Esophagus squamous epithelium (tissue), 5 donors: ENCODE results near the gene APOLD1. TPM values are rescaled to one million over a fixed set of nuclear protein-coding genes. Genes with fewer than 3 reads are reported as not detected.

Experiments
- DNase-seq: peaks from one replicate; lab custom pipeline; 2025; lab: John Stamatoyannopoulos, UW
- H3K27ac ChIP-seq, 4 donors: fragments of 200-600 bp; sonication (generic); one replicate each; pipeline ENCODE4 v1.5.1; 2016 to 2019; ENCODE audit warnings: mild to moderate bottlenecking in 1 of 4
- H3K27me3 ChIP-seq, 4 donors: fragments of 200-600 bp; sonication (generic); 1 replicate in 3 of 4; 2 replicates in 1 of 4; pipeline versions ENCODE4 v1.5.1 to v1.6.0; 2017 to 2021; ENCODE audit warnings: antibody characterized with exemption in 1 of 4
- H3K36me3 ChIP-seq, 3 donors: fragments of 200-600 bp; sonication (generic); one replicate each; pipeline ENCODE4 v1.5.1; 2016 to 2019
- H3K4me1 ChIP-seq, 3 donors: fragments of 200-600 bp; sonication (generic); one replicate each; pipeline ENCODE4 v1.5.1; 2017 to 2019
- H3K4me3 ChIP-seq, 4 donors: fragments of 200-600 bp; sonication (generic); 1 replicate in 3 of 4; 2 replicates in 1 of 4; pipeline ENCODE4 v1.5.1; 2016 to 2019; ENCODE audit warnings: mild to moderate bottlenecking in 2 of 4, moderate library complexity in 1 of 4
- H3K9me3 ChIP-seq, 3 donors: fragments of 200-600 bp; sonication (generic); one replicate each; pipeline ENCODE4 v1.5.1; 2016 to 2019
- POLR2A ChIP-seq, 4 donors: fragments of 450-650 bp; IDR thresholded peaks; one replicate each; pipeline ENCODE4 v1.6.1; 2017; ENCODE audit warnings: antibody characterized with exemption in 4 of 4, mild to moderate bottlenecking in 4 of 4, moderate library complexity in 3 of 4
- WGBS, 2 donors: methylation state at CpG; one replicate each; pipeline ENCODE4 v1.1.5; 2018; 5-methylcytosine and 5-hydroxymethylcytosine counted together
- intact Hi-C: fragments of 100-400 bp; cut with DNase I; formaldehyde crosslinking; loops from one replicate; pipeline ENCODE4 v1.15.0; 2022
- total RNA-seq, 4 donors: library from RNA; depleted of rRNA; stranded (reverse); fragments of >200 nt; gene quantifications; one replicate each; pipeline ENCODE4 v1.1.0, GENCODE V29; 2016
- TF ChIP-seq, protein P1 (sequence below), 6 experiments: fragments of 450-650 bp in 4 of 6; fragments of 200-600 bp in 2 of 6; sonication (generic) in 2 of 6; IDR thresholded peaks; one replicate each; pipeline ENCODE4 v1.5.1; 2016 to 2019; ENCODE audit warnings: antibody characterized with exemption in 6 of 6, mild to moderate bottlenecking in 4 of 6, moderate library complexity in 4 of 6
- donor health status: DM: yes; HTN: yes; CAD: no.

Gene APOLD1
- total RNA-seq, 4 donors from 2014 or later, result 2.5 to 14.1 (median 6.8) TPM

DNA sequence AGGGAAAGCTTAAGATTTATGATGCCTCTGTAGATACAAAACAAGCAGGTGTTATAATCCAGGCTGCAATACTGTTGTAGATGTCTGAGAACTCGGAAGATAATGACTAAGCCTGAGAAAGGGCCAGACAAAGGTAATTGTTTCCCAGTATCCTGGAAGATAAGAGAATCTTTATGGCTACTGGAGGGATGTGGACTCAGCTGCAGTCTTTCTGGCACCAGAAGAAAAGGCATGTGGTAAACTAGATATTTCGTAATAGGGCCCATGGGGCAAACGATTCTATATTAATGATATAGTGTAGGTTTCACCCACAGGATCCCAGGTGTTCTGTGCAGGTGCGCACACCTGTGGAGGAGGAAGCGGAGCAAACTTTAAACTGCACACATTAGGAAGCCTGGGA, 9.2 kb upstream of the APOLD1 start:
- H3K9me3 ChIP-seq, result no peaks in the 10 kb centered on the region
- H3K36me3 ChIP-seq, result no peaks in the 10 kb centered on the region
- no peaks in the 10 kb centered on the region for H3K27me3 ChIP-seq
- H3K27ac ChIP-seq, result no peak overlapping the region
- H3K4me3 ChIP-seq, result no peak overlapping the region
- intact Hi-C loops, result no loop called here
- DNase-seq, result no peak
- no peak for TF ChIP-seq POLR2A (IDR thresholded peaks at IDR 0.05)
- TF ChIP-seq, protein P1, sequence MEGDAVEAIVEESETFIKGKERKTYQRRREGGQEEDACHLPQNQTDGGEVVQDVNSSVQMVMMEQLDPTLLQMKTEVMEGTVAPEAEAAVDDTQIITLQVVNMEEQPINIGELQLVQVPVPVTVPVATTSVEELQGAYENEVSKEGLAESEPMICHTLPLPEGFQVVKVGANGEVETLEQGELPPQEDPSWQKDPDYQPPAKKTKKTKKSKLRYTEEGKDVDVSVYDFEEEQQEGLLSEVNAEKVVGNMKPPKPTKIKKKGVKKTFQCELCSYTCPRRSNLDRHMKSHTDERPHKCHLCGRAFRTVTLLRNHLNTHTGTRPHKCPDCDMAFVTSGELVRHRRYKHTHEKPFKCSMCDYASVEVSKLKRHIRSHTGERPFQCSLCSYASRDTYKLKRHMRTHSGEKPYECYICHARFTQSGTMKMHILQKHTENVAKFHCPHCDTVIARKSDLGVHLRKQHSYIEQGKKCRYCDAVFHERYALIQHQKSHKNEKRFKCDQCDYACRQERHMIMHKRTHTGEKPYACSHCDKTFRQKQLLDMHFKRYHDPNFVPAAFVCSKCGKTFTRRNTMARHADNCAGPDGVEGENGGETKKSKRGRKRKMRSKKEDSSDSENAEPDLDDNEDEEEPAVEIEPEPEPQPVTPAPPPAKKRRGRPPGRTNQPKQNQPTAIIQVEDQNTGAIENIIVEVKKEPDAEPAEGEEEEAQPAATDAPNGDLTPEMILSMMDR (IDR thresholded peaks at IDR 0.05), result no peak
- H3K4me1 ChIP-seq, result peaks cover 0 to 16% (median 5%) of the 10 kb centered on the region in 3 donors
- 30 to 37% methylated on average over 5 of the region's 5 CpGs for WGBS, 2 donors

DNA sequence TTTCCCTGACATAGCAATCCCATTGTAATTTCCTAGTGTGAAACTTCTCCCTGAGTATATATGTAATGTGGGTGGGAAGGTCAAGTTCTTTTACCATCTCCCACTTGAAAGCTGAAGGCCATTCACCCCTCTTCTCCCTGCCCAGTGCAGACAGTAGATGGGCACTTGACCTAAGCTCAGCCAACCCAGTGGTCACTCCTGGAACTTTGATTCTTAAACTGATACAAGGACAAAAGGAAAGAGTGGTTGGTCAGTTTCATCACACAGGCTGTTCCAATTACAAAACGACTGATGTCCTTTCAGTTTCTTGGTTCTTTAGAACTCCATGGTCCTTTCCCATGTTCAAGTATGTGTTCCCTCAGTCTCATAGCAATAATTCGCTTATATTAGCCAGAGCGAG, 8.4 kb upstream of the APOLD1 start:
- TF ChIP-seq, protein P1 (IDR thresholded peaks at IDR 0.05), result no peak
- TF ChIP-seq POLR2A (IDR thresholded peaks at IDR 0.05), result no peak
- intact Hi-C loops, result no loop called here
- Histone ChIP-seq H3K36me3 (no peaks in the 10 kb centered on the region), H3K9me3 (no peaks in the 10 kb centered on the region), H3K4me1 (peaks cover 0 to 16% (median 5%) of the 10 kb centered on the region in 3 donors), H3K27ac (no peak overlapping the region), H3K4me3 (no peak overlapping the region), H3K27me3 (no peaks in the 10 kb centered on the region)
- no peak for DNase-seq
- 87 to 88% methylated on average over 3 of the region's 3 CpGs for WGBS, 2 donors

DNA sequence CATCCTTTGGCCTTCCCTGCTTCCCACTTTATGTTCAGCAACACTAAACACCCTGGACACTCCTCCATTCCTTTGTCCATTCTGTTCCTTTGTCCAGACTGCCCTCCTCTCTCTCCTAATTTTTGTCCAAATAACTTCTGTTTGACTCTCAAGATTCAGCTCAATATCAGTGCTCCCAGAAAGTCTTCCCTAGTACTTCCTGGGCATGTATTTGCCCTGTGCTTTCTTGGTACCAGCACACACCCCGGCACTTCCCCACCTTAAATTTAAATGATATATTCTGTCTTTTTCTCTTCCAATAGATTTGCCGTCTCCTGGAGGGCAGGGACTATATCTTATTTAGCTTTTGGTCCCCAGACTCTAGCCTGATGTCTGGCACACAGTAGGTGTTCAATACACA, 6.5 kb upstream of the APOLD1 start:
- intact Hi-C loops, result no loop called here
- H3K27me3 ChIP-seq, result no peaks in the 10 kb centered on the region
- TF ChIP-seq, protein P1 (IDR thresholded peaks at IDR 0.05), result no peak
- no peak for TF ChIP-seq POLR2A (IDR thresholded peaks at IDR 0.05)
- no peak overlapping the region for H3K27ac ChIP-seq
- no peaks in the 10 kb centered on the region for H3K36me3 ChIP-seq
- WGBS, 2 donors, result 91% methylated on average over 2 of the region's 2 CpGs
- no peak overlapping the region for H3K4me3 ChIP-seq
- DNase-seq, result no peak
- H3K9me3 ChIP-seq, result no peaks in the 10 kb centered on the region
- peaks cover 0 to 16% (median 5%) of the 10 kb centered on the region in 3 donors for H3K4me1 ChIP-seq

DNA sequence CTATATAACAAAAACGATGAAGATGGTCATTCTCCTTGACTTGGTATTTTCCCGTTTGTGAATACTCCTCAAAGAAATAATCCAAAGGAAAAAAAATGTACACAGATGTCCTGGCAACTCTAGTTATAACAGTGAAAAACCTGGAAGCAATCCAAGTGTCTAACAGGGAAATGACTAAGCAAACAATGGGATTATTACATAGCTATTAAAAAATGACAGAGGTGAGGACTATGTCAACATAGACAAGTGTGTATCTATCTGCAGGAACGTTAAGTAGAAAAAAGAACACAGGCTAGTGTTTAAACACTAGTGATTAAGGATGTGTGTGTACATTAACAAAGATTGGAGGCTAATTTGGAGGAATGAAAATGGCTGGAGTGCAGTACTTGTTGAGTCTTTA, 5.9 kb upstream of the APOLD1 start:
- H3K9me3 ChIP-seq, result no peaks in the 10 kb centered on the region
- DNase-seq, result no peak
- H3K27ac ChIP-seq, result no peak overlapping the region
- H3K4me1 ChIP-seq, result peaks cover 0 to 16% (median 5%) of the 10 kb centered on the region in 3 donors
- no peaks in the 10 kb centered on the region for H3K36me3 ChIP-seq
- intact Hi-C loops, result no loop called here
- 9 to 12% methylated on average over 3 of the region's 3 CpGs for WGBS, 2 donors
- H3K4me3 ChIP-seq, result no peak overlapping the region
- H3K27me3 ChIP-seq, result no peaks in the 10 kb centered on the region
- TF ChIP-seq, protein P1 (IDR thresholded peaks at IDR 0.05), result no peak
- TF ChIP-seq POLR2A (IDR thresholded peaks at IDR 0.05), result no peak

DNA sequence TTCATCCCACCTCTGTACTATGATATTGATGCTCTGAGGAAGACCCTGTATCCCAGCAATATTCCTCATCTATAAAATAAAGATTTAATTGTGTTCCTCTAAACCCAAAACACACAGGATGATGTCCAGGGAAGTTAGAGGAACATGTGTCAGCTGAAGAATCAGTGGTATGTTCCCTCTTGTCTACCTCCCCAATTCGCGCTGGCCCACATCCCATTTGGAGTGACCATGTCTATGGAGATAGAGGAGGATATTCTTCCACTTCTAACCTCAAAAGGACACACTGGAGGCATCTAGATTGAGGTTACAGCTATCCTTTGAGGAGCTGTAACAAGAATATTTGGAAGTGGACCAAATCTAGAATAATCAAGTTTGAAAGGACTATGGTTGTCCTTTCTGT, 1.3 kb upstream of the APOLD1 start:
- no peak overlapping the region for H3K4me3 ChIP-seq
- no peak for DNase-seq
- peak overlapping the region in 3 of 4 donors; percentile 72 to 96 (median 91) for H3K27ac ChIP-seq

More for the DNA sequence above, 1.3 kb upstream of the APOLD1 start:
- TF ChIP-seq, protein P1 (IDR thresholded peaks at IDR 0.05), result no peak
- TF ChIP-seq POLR2A (IDR thresholded peaks at IDR 0.05), result no peak
- Histone ChIP-seq H3K9me3 (no peaks in the 10 kb centered on the region), H3K36me3 (no peaks in the 10 kb centered on the region), H3K4me1 (peaks cover 15 to 41% (median 19%) of the 10 kb centered on the region in 3 donors), H3K27me3 (no peaks in the 10 kb centered on the region)
- intact Hi-C loops, result no loop called here
- 95 to 100% methylated on average over 2 of the region's 2 CpGs for whole genome bisulfite sequencing, 2 donors
